GM23338 (cell line): ENCODE data around the gene SAFB. TPM values are rescaled to one million over a fixed set of nuclear protein-coding genes. Genes with fewer than 3 reads are reported as not detected.

Source experiments
- ATAC-seq: fragments of 200-7000 bp; cut with Tn5 transposase; 3 replicates; pipeline ENCODE4 v1.9.1; 2020
- DNase-seq: peaks from one replicate; pipeline ENCODE4 v3.0.0-alpha.2; 2015; ENCODE audit warnings: low spot score
- H2AFZ ChIP-seq: fragments of 200-600 bp; sonication (generic); 2 replicates; pipeline ENCODE4 v1.8.0; 2016; ENCODE audit warnings: antibody characterized with exemption, mild to moderate bottlenecking, moderate library complexity
- H3F3A ChIP-seq: fragments of 200-600 bp; sonication (generic); replicated peaks from 2 replicates; pipeline ENCODE4 v1.8.0; 2017; ENCODE audit warnings: antibody characterized with exemption, mixed run types, low read depth
- H3K27ac ChIP-seq: fragments of 200-600 bp; sonication (generic); 2 replicates; pipeline ENCODE4 v1.6.1; 2016; ENCODE audit warnings: low read depth
- H3K27me3 ChIP-seq: fragments of 200-600 bp; sonication (generic); 2 replicates; pipeline ENCODE4 v1.8.0; 2016; ENCODE audit warnings: mild to moderate bottlenecking, mixed run types, moderate library complexity; ENCODE audit not compliant: insufficient read depth
- H3K36me3 ChIP-seq: fragments of 200-600 bp; sonication (generic); 2 replicates; pipeline ENCODE4 v1.8.0; 2016; ENCODE audit warnings: mild to moderate bottlenecking; ENCODE audit not compliant: insufficient read depth
- H3K4me1 ChIP-seq: fragments of 200-600 bp; sonication (generic); 2 replicates; pipeline ENCODE4 v1.8.0; 2016; ENCODE audit warnings: mild to moderate bottlenecking, moderate library complexity; ENCODE audit not compliant: insufficient read depth
- H3K4me2 ChIP-seq: fragments of 200-600 bp; sonication (generic); 2 replicates; pipeline ENCODE4 v1.7.1; 2017; ENCODE audit warnings: mixed run types
- H3K4me3 ChIP-seq: fragments of 200-600 bp; sonication (generic); 2 replicates; pipeline ENCODE4 v1.6.1; 2016; ENCODE audit warnings: mixed run types
- H3K79me2 ChIP-seq: fragments of 200-600 bp; sonication (generic); replicated peaks from 2 replicates; pipeline ENCODE4 v1.8.0; 2017; ENCODE audit warnings: mild to moderate bottlenecking; ENCODE audit not compliant: insufficient read depth
- H3K9me2 ChIP-seq: fragments of 200-600 bp; sonication (generic); 2 replicates; pipeline ENCODE4 v1.8.0; 2017; ENCODE audit not compliant: insufficient read depth
- H4K20me1 ChIP-seq: fragments of 200-600 bp; sonication (generic); replicated peaks from 2 replicates; pipeline ENCODE4 v1.8.0; 2017; ENCODE audit warnings: mild to moderate bottlenecking; ENCODE audit not compliant: insufficient read depth
- H3K27ac Mint-ChIP-seq: 2 replicates; pipeline ENCODE4 v1.8.0; 2020; ENCODE audit warnings: inconsistent platforms, mild to moderate bottlenecking, moderate library complexity, mixed read lengths
- H3K27me3 Mint-ChIP-seq: 3 replicates; pipeline ENCODE4 v1.8.0; 2022; ENCODE audit warnings: low read depth, mild to moderate bottlenecking, moderate library complexity, mixed read lengths, inconsistent platforms; ENCODE audit not compliant: insufficient read depth, poor library complexity
- H3K36me3 Mint-ChIP-seq: 3 replicates; pipeline ENCODE4 v1.8.0; 2021; ENCODE audit warnings: low read depth, mild to moderate bottlenecking, inconsistent platforms, moderate library complexity, mixed read lengths
- H3K4me1 Mint-ChIP-seq: 3 replicates; pipeline ENCODE4 v1.8.0; 2020; ENCODE audit warnings: mild to moderate bottlenecking, inconsistent platforms, mixed read lengths
- H3K4me3 Mint-ChIP-seq: 3 replicates; pipeline ENCODE4 v1.8.0; 2021; ENCODE audit warnings: moderate library complexity, mild to moderate bottlenecking, inconsistent platforms, mixed read lengths
- H3K9me3 Mint-ChIP-seq: 3 replicates; pipeline ENCODE4 v1.8.0; 2020; ENCODE audit warnings: moderate library complexity, mild to moderate bottlenecking, inconsistent platforms, mixed read lengths
- CREB1 ChIP-seq: fragments of 250-450 bp; sonication (Bioruptor Pico); IDR thresholded peaks from 2 replicates; pipeline ENCODE4 v1.5.0; 2020; ENCODE audit warnings: low read depth, mild to moderate bottlenecking, moderate library complexity
- EZH2 ChIP-seq: fragments of 200-600 bp; sonication (generic); IDR thresholded peaks from one replicate; pipeline ENCODE4 v1.8.0; 2017; ENCODE audit warnings: antibody characterized with exemption, mild to moderate bottlenecking, low read depth; ENCODE audit not compliant: unreplicated experiment
- EZH2phosphoT487 ChIP-seq: fragments of 200-600 bp; sonication (generic); IDR thresholded peaks from one replicate; pipeline ENCODE4 v1.8.1; 2018; ENCODE audit warnings: antibody characterized with exemption; ENCODE audit not compliant: unreplicated experiment
- JUNB ChIP-seq: IDR thresholded peaks from one replicate; pipeline ENCODE4 v1.6.1; 2016; ENCODE audit warnings: antibody characterized with exemption; ENCODE audit not compliant: unreplicated experiment
- STAT1 ChIP-seq: IDR thresholded peaks from one replicate; pipeline ENCODE4 v1.6.1; 2016; ENCODE audit warnings: antibody characterized with exemption; ENCODE audit not compliant: unreplicated experiment
- ZNF331 ChIP-seq: fragments of 250-450 bp; sonication (Bioruptor Pico); IDR thresholded peaks from 2 replicates; pipeline ENCODE4 v1.5.0; 2020; ENCODE audit warnings: low read depth, mild to moderate bottlenecking, moderate library complexity
- polyA plus RNA-seq: library from polyadenylated mRNA; unstranded; fragments of >200 nt; fragmentation: Nextera tagmentation; extraction: Ambion mirVana; gene quantifications from 2 replicates; pipeline ENCODE4 v1.2.1, GENCODE V29; 2016
- total RNA-seq: library from RNA; depleted of rRNA; stranded (reverse); fragments of >200 nt; shearing (Covaris generic); gene quantifications from 2 replicates; pipeline ENCODE4 v1.2.3, GENCODE V29; 2014
- TF ChIP-seq, protein P1 (sequence below), 2 experiments: fragments of 200-600 bp in 1 of 2; sonication (generic) in 1 of 2; conservative IDR thresholded peaks; 2 replicates each; pipeline versions ENCODE4 v1.5.1 to v1.6.1; 2016 to 2017; ENCODE audit warnings: antibody characterized with exemption in 2 of 2, low read depth in 2 of 2, mild to moderate bottlenecking in 2 of 2, moderate library complexity in 1 of 2
- TF ChIP-seq, protein P2 (sequence below): IDR thresholded peaks from one replicate; pipeline ENCODE4 v1.6.1; 2018; ENCODE audit warnings: antibody characterized with exemption; ENCODE audit not compliant: unreplicated experiment
- TF ChIP-seq, protein P3 (sequence below): IDR thresholded peaks from 2 replicates; pipeline ENCODE4 v1.6.1; 2016; ENCODE audit warnings: antibody characterized with exemption

Gene SAFB
- total and polyA plus RNA-seq, 2 experiments from 2014 or later, result 85.2 to 109 TPM

DNA sequence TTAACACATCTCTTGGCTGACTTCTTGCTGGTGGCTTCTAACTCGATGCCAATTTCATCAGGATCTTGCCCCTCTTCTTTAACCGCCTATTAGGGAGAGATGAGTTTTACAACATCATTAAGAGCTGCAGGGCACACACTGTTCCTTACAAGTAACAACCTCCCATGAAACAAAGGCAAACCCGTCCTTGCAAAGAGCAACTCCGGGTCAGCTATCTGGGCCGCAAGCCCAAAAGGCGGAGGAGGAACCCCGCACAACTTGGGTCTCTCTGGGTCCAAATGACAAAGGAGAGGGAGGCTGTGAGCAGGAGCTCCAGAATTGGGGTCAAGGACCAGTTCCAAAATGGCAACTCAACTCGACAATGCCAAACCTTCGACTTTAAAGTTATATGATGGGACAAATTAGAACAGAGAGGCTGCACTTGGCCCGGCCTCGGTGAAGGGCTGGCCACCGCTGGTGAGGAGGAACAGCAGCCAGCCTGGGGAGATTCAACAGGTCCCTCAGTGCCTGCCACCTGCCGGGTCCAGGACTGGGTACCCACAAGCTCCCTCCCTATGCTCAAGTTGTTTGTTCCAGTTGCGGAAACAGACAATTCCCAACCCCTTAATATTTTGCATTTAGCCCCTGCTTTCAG, 1.5 kb upstream of the SAFB start:
- DNase-seq, result no peak
- no peaks in the 10 kb centered on the region for H3K27me3 ChIP-seq
- H3K27me3 Mint-ChIP-seq, result peaks cover 12% of the 10 kb centered on the region
- H3K36me3 ChIP-seq, result peaks cover 37% of the 10 kb centered on the region
- H4K20me1 ChIP-seq, result peaks cover 55% of the 10 kb centered on the region
- peaks cover 12% of the 10 kb centered on the region; the same call in 1 of the 2 replicates for H3F3A ChIP-seq
- H3K4me3 Mint-ChIP-seq, result peak overlapping the region; percentile 100
- no peak for TF ChIP-seq JUNB
- TF ChIP-seq, protein P1, sequence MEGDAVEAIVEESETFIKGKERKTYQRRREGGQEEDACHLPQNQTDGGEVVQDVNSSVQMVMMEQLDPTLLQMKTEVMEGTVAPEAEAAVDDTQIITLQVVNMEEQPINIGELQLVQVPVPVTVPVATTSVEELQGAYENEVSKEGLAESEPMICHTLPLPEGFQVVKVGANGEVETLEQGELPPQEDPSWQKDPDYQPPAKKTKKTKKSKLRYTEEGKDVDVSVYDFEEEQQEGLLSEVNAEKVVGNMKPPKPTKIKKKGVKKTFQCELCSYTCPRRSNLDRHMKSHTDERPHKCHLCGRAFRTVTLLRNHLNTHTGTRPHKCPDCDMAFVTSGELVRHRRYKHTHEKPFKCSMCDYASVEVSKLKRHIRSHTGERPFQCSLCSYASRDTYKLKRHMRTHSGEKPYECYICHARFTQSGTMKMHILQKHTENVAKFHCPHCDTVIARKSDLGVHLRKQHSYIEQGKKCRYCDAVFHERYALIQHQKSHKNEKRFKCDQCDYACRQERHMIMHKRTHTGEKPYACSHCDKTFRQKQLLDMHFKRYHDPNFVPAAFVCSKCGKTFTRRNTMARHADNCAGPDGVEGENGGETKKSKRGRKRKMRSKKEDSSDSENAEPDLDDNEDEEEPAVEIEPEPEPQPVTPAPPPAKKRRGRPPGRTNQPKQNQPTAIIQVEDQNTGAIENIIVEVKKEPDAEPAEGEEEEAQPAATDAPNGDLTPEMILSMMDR (conservative IDR thresholded peaks at IDR 0.05; ENCODE audit: low read depth in 2 of 2), result no peak
- no peak for TF ChIP-seq ZNF331
- TF ChIP-seq, protein P2, sequence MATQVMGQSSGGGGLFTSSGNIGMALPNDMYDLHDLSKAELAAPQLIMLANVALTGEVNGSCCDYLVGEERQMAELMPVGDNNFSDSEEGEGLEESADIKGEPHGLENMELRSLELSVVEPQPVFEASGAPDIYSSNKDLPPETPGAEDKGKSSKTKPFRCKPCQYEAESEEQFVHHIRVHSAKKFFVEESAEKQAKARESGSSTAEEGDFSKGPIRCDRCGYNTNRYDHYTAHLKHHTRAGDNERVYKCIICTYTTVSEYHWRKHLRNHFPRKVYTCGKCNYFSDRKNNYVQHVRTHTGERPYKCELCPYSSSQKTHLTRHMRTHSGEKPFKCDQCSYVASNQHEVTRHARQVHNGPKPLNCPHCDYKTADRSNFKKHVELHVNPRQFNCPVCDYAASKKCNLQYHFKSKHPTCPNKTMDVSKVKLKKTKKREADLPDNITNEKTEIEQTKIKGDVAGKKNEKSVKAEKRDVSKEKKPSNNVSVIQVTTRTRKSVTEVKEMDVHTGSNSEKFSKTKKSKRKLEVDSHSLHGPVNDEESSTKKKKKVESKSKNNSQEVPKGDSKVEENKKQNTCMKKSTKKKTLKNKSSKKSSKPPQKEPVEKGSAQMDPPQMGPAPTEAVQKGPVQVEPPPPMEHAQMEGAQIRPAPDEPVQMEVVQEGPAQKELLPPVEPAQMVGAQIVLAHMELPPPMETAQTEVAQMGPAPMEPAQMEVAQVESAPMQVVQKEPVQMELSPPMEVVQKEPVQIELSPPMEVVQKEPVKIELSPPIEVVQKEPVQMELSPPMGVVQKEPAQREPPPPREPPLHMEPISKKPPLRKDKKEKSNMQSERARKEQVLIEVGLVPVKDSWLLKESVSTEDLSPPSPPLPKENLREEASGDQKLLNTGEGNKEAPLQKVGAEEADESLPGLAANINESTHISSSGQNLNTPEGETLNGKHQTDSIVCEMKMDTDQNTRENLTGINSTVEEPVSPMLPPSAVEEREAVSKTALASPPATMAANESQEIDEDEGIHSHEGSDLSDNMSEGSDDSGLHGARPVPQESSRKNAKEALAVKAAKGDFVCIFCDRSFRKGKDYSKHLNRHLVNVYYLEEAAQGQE, result no peak
- TF ChIP-seq CREB1 (CRISPR knock-in tag), result no peak
- no peak for TF ChIP-seq EZH2
- TF ChIP-seq, protein P3, sequence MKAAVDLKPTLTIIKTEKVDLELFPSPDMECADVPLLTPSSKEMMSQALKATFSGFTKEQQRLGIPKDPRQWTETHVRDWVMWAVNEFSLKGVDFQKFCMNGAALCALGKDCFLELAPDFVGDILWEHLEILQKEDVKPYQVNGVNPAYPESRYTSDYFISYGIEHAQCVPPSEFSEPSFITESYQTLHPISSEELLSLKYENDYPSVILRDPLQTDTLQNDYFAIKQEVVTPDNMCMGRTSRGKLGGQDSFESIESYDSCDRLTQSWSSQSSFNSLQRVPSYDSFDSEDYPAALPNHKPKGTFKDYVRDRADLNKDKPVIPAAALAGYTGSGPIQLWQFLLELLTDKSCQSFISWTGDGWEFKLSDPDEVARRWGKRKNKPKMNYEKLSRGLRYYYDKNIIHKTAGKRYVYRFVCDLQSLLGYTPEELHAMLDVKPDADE, result no peak
- TF ChIP-seq EZH2phosphoT487, result no peak
- no peak for TF ChIP-seq STAT1
- H3K9me3 Mint-ChIP-seq, result peaks cover 5% of the 10 kb centered on the region
- H2AFZ ChIP-seq, result no peak overlapping the region
- peak overlapping the region; percentile 98 for H3K4me3 ChIP-seq
- no peak overlapping the region for H3K27ac ChIP-seq
- peaks cover 31% of the 10 kb centered on the region for H3K4me1 Mint-ChIP-seq
- peaks cover 92% of the 10 kb centered on the region for H3K79me2 ChIP-seq
- peak overlapping the region; percentile 95 for H3K4me2 ChIP-seq
- peaks cover 74% of the 10 kb centered on the region for H3K36me3 Mint-ChIP-seq
- no peaks in the 10 kb centered on the region for H3K9me2 ChIP-seq
- ATAC-seq, result no peak
- peak overlapping the region; percentile 85 for H3K27ac Mint-ChIP-seq
- peaks cover 20% of the 10 kb centered on the region for H3K4me1 ChIP-seq
